Nephron progenitor cell (in vitro differentiated cells): ENCODE results near the gene SELENOS.

Experiments used
- DNase-seq: peaks from one replicate; pipeline ENCODE4 v3.0.0; 2021
- H3K27ac Mint-ChIP-seq: 2 replicates; pipeline ENCODE4 v1.8.0; 2021; ENCODE audit warnings: mild to moderate bottlenecking, moderate library complexity, mixed read lengths
- H3K27me3 Mint-ChIP-seq: 2 replicates; pipeline ENCODE4 v1.8.0; 2021; ENCODE audit warnings: mild to moderate bottlenecking, low read depth, mixed read lengths; ENCODE audit not compliant: poor library complexity
- H3K36me3 Mint-ChIP-seq: 2 replicates; pipeline ENCODE4 v1.8.0; 2021; ENCODE audit warnings: low read depth, mixed read lengths
- H3K4me1 Mint-ChIP-seq: 2 replicates; pipeline ENCODE4 v1.8.0; 2021; ENCODE audit warnings: mixed read lengths
- H3K4me3 Mint-ChIP-seq: 2 replicates; pipeline ENCODE4 v1.8.0; 2021; ENCODE audit warnings: mild to moderate bottlenecking, moderate library complexity, mixed read lengths
- H3K9me3 Mint-ChIP-seq: 2 replicates; pipeline ENCODE4 v1.8.0; 2021; ENCODE audit warnings: mild to moderate bottlenecking, moderate library complexity, mixed read lengths
- TF ChIP-seq, protein P1 (sequence below): fragments of 200-600 bp; sonication (generic); IDR thresholded peaks from 2 replicates; pipeline ENCODE4 v1.5.0; 2021; ENCODE audit warnings: antibody characterized with exemption

Gene SELENOS

DNA sequence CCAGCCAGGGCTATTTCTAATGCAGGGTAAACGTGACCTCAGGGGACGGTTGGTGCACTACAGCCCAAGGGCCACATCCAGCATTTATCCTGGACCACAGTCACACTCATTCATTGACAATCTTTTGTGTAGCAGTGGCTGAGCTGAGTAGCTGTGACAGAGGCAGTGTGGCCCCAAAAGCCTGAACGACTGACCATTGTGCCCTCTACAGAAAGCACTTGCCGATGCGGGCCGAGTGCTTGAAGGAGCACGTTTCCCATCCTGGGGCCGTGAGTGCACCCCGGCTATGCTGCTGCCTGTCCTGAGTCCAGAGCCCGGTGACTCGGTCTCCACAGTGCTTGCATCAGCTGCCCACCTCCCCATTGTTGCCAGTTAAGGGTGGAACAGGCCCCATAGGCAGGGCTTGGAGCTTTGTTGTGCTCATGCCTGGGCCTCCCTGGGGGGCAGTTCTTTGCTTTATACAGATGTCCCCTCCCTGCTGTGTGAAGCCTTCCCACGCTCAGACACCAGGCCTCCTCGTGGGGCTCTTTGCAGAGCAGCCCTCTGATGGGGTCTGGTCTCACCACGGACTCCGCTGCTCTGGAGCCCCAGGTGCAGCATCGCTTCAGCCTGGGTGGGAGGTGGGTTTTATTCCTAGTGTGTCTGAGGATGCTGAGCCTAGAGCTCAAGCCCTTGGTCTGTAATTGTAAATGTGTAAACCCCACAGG, 30.8 kb upstream of the SELENOS start:
- Mint-ChIP-seq H3K4me1 (peaks cover 6% of the 10 kb centered on the region), H3K36me3 (no peaks in the 10 kb centered on the region), H3K27ac (no peak overlapping the region), H3K4me3 (no peak overlapping the region), H3K27me3 (peaks cover 8% of the 10 kb centered on the region), H3K9me3 (no peaks in the 10 kb centered on the region)
- no peak for DNase-seq
- TF ChIP-seq, protein P1, sequence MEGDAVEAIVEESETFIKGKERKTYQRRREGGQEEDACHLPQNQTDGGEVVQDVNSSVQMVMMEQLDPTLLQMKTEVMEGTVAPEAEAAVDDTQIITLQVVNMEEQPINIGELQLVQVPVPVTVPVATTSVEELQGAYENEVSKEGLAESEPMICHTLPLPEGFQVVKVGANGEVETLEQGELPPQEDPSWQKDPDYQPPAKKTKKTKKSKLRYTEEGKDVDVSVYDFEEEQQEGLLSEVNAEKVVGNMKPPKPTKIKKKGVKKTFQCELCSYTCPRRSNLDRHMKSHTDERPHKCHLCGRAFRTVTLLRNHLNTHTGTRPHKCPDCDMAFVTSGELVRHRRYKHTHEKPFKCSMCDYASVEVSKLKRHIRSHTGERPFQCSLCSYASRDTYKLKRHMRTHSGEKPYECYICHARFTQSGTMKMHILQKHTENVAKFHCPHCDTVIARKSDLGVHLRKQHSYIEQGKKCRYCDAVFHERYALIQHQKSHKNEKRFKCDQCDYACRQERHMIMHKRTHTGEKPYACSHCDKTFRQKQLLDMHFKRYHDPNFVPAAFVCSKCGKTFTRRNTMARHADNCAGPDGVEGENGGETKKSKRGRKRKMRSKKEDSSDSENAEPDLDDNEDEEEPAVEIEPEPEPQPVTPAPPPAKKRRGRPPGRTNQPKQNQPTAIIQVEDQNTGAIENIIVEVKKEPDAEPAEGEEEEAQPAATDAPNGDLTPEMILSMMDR: no peak

DNA sequence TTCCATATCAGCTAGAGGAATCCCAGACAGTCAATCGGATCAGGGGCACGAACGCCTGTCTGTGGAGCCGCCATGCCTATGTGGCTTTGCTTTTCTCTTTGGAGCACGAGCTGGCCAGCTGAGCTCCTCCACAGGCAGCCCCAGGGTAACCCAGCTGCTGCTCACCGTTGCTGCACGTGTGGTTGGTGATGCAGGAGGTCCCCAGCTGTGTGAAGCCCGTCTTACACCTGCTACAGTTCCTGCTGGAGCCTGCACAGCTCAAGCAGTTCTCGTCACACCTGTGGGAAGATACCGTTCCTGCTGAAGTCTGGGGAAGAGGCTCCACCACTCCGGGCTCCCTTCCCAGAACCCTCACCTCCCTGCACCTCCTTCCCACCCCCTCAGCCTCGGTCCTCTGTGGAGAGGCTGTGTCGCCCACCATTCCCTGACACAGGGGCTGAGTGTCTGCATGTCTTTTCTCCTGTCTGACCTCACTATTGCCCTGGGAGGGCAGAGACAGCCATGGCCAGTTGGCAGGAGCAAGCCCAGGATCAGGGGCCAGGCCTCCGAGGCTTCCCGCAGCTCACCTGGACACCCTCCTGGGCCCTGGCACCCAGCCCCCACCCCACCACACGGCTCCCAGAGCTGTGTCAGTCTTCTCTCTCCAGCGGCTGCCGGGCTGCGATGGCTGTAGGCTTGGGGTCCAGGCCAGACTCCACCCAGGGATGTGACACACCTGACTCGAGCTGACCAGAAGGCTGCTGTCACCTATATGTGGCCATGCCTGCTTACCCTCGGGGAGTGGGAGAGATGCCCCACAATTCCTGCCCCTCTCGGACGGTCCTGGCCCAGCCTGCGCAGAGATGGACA, 30.0 kb upstream of the SELENOS start:
- no peak for DNase-seq
- TF ChIP-seq, protein P1: no peak
- H3K4me3 Mint-ChIP-seq: no peak overlapping the region
- peaks cover 6% of the 10 kb centered on the region for H3K4me1 Mint-ChIP-seq
- no peaks in the 10 kb centered on the region for H3K9me3 Mint-ChIP-seq
- no peaks in the 10 kb centered on the region for H3K36me3 Mint-ChIP-seq
- H3K27me3 Mint-ChIP-seq: peaks cover 8% of the 10 kb centered on the region
- no peak overlapping the region for H3K27ac Mint-ChIP-seq

DNA sequence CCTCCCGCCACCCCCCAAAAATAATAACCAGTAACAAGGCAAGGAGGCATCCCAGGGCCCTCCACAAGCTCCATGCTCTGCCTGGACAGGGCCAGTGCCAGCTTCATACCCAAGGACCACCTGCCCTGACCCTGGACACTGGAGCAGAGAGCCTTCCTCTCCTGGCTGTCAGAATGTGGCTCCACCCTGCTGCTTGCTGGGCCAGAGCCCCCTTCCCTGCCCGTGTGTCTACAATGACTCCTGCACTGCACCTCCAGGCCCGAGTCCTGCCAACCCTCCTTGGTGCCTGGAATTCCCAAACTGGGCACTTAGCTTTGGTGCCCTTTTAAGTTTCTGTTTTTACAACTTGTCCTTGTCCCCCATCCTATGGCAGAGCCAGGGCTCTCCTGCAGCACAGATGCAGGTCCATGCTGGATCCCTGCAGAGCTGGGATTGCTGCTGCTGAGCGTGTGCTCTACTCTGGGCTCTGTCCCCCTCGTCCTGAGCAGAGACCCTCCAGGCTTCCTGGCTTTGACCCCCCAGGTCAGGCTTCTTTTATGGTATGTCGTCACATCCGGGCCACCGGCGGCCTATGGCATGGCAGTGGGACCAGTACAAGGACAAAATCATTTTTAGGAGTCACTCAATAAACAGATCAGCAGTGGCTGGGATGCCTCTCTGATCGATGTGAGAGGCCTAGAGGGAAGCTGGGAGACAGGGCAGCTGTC, 29.2 kb upstream of the SELENOS start:
- Mint-ChIP-seq H3K36me3 (no peaks in the 10 kb centered on the region), H3K27ac (no peak overlapping the region), H3K9me3 (no peaks in the 10 kb centered on the region), H3K27me3 (peaks cover 9% of the 10 kb centered on the region), H3K4me1 (peaks cover 6% of the 10 kb centered on the region), H3K4me3 (no peak overlapping the region)
- DNase-seq: no peak
- TF ChIP-seq, protein P1: no peak

DNA sequence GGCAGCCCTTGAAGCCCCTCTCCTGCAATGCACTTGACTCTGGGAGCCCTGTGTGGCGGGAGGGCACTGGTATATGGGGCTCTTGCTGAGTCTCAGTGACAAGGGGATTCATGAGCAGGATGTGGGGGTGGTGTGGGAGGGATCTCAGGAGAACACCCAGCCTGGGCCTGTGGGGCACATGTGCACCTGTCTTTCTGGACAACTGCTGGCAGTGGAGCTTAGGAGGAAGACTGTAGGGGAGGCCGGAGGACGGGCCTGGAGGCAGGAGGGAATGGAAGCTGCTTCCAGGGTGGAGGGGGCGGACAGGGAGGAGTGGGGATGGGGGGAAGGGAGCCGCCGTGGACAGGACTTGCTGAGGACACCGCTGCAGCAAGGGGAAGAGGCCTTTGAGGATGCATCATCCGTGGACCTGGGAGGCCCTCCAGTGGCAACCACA, 28.6 kb upstream of the SELENOS start:
- TF ChIP-seq, protein P1: no peak
- no peak for DNase-seq
- no peak overlapping the region for H3K27ac Mint-ChIP-seq
- H3K27me3 Mint-ChIP-seq: peaks cover 9% of the 10 kb centered on the region
- H3K36me3 Mint-ChIP-seq: no peaks in the 10 kb centered on the region
- H3K4me1 Mint-ChIP-seq: peaks cover 6% of the 10 kb centered on the region
- H3K9me3 Mint-ChIP-seq: no peaks in the 10 kb centered on the region
- no peak overlapping the region for H3K4me3 Mint-ChIP-seq

DNA sequence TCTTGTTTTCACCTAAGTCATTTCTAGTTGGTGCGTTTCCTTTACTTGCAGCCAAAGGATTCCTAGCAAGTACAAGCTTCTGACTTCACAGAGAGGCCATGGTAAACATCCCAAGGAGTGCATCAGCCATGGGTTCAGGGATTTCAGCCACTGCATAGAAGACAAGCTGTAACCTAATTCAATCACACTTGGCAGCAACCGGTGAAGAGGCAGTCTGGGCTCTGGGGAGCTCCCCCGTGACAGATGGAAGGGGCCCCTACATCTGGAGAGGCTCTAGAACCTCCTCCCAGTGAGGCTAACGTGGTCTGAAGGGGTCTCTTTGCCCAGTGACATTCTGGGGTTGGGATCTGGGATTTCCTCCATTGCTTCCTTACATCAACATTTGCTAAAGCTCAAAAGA, 26.1 kb upstream of the SELENOS start:
- Mint-ChIP-seq H3K9me3 (no peaks in the 10 kb centered on the region), H3K36me3 (no peaks in the 10 kb centered on the region), H3K4me3 (no peak overlapping the region), H3K4me1 (peaks cover 6% of the 10 kb centered on the region), H3K27ac (no peak overlapping the region), H3K27me3 (peaks cover 9% of the 10 kb centered on the region)
- DNase-seq: no peak
- TF ChIP-seq, protein P1: no peak
